Lower leg skin (tissue), 3 donors: Measurements from ENCODE around the gene SCIN.

ENCODE experiments used
- CTCF ChIP-seq, 3 donors: fragments of 450-650 bp; IDR thresholded peaks; one replicate each; pipeline ENCODE4 v1.5.1; 2016; ENCODE audit warnings: antibody characterized with exemption in 3 of 3, mild to moderate bottlenecking in 3 of 3, moderate library complexity in 2 of 3
- POLR2A ChIP-seq, 2 donors: fragments of 450-650 bp; IDR thresholded peaks; one replicate each; pipeline ENCODE4 v1.6.1; 2016 to 2017; ENCODE audit warnings: antibody characterized with exemption in 2 of 2, mild to moderate bottlenecking in 1 of 2, moderate library complexity in 1 of 2

- TF ChIP-seq CTCF (IDR thresholded peaks at IDR 0.05) (no peak), POLR2A (IDR thresholded peaks at IDR 0.05) (no peak)
Observed at GRCh38 chr7:12650080-12650479, 79.6 kb downstream of the SCIN start.
